Loucy (cell line): ENCODE measurements around the gene SRD5A3.

Experiments used
- EZH2phosphoT487 ChIP-seq: fragments of 200-600 bp; IDR thresholded peaks from 2 replicates; pipeline ENCODE4 v1.6.1; 2018; ENCODE audit warnings: antibody characterized with exemption, mild to moderate bottlenecking, moderate library complexity, borderline replicate concordance
- TF ChIP-seq, protein P1 (sequence below): fragments of 200-600 bp; sonication (generic); conservative IDR thresholded peaks from 2 replicates; pipeline ENCODE4 v1.5.1; 2014; ENCODE audit warnings: mild to moderate bottlenecking, antibody characterized with exemption, low read length

DNA sequence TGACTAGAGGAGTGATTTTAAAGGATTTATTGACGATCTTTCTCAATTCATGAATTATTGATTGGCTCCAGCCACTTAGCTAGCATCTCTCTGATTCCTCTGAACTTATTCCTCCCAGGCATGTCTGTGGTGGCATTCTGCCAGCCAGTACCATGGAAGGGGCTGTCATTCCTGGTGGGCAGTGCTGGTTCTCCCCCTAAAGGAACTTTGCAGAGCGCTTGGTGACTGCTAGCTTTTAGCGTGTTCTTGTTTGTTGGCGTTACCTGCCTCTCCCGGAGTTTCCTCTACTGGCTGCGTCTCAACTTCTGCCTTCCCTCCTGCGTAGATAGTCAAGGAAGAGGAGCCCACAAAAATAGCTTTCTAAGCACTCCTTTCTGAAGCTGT lies 19.3 kb downstream of the SRD5A3 start:
- TF ChIP-seq, protein P1, sequence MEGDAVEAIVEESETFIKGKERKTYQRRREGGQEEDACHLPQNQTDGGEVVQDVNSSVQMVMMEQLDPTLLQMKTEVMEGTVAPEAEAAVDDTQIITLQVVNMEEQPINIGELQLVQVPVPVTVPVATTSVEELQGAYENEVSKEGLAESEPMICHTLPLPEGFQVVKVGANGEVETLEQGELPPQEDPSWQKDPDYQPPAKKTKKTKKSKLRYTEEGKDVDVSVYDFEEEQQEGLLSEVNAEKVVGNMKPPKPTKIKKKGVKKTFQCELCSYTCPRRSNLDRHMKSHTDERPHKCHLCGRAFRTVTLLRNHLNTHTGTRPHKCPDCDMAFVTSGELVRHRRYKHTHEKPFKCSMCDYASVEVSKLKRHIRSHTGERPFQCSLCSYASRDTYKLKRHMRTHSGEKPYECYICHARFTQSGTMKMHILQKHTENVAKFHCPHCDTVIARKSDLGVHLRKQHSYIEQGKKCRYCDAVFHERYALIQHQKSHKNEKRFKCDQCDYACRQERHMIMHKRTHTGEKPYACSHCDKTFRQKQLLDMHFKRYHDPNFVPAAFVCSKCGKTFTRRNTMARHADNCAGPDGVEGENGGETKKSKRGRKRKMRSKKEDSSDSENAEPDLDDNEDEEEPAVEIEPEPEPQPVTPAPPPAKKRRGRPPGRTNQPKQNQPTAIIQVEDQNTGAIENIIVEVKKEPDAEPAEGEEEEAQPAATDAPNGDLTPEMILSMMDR: no peak
- TF ChIP-seq EZH2phosphoT487: no peak
